ENCODE data around the gene STARD6.

GRCh38 chr18:54357082-54357659 is 487 bp downstream of the STARD6 start:
- TF ChIP-seq POLR2AphosphoS5 (IDR thresholded peaks at IDR 0.05; ENCODE audit: low read depth, low read length) (no peak), CTCF (IDR thresholded peaks at IDR 0.05) (no peak), RFX5 (IDR thresholded peaks at IDR 0.05; ENCODE audit: low read length) (no peak), MAX (IDR thresholded peaks at IDR 0.05; ENCODE audit: low read depth) (no peak), SMC3 (IDR thresholded peaks at IDR 0.05; ENCODE audit: low read depth, low read length) (no peak), NFIC (IDR thresholded peaks at IDR 0.05; ENCODE audit: borderline replicate concordance) (no peak), JUND (IDR thresholded peaks at IDR 0.05) (no peak), RAD21 (IDR thresholded peaks at IDR 0.05; ENCODE audit: low read length) (no peak)

All from SK-N-SH (cell line).